Smooth muscle cell (in vitro differentiated cells): Measurements from ENCODE around the gene OCA2. TPM values are rescaled to one million over a fixed set of nuclear protein-coding genes. Genes with fewer than 3 reads are reported as not detected.

ENCODE experiments used
- DNase-seq: peaks from one replicate; lab custom pipeline; 2025; ENCODE audit not compliant: unreplicated experiment; lab: John Stamatoyannopoulos, UW
- H2AFZ ChIP-seq: fragments of 200-600 bp; sonication (generic); 2 replicates; pipeline ENCODE4 v1.6.0; 2016; ENCODE audit warnings: antibody characterized with exemption, low read depth, mild to moderate bottlenecking
- H3F3A ChIP-seq: fragments of 200-600 bp; sonication (generic); 2 replicates; pipeline ENCODE4 v1.6.0; 2017; ENCODE audit warnings: antibody characterized with exemption, low read depth
- H3K27ac ChIP-seq: fragments of 200-600 bp; sonication (generic); 2 replicates; pipeline ENCODE4 v1.5.1; 2016; ENCODE audit warnings: low read depth, mild to moderate bottlenecking
- H3K27me3 ChIP-seq: fragments of 200-600 bp; sonication (generic); 2 replicates; pipeline ENCODE4 v1.6.1; 2016; ENCODE audit warnings: low read depth, mild to moderate bottlenecking
- H3K36me3 ChIP-seq: fragments of 200-600 bp; sonication (generic); 2 replicates; pipeline ENCODE4 v1.5.1; 2016; ENCODE audit warnings: low read depth
- H3K4me1 ChIP-seq: fragments of 200-600 bp; sonication (generic); 2 replicates; pipeline ENCODE4 v1.5.1; 2016; ENCODE audit warnings: low read depth
- H3K4me2 ChIP-seq: fragments of 200-600 bp; sonication (generic); 2 replicates; pipeline ENCODE4 v1.6.0; 2016; ENCODE audit warnings: mild to moderate bottlenecking
- H3K4me3 ChIP-seq: fragments of 200-600 bp; sonication (generic); 2 replicates; pipeline ENCODE4 v1.5.1; 2016; ENCODE audit warnings: mild to moderate bottlenecking
- H3K79me2 ChIP-seq: fragments of 200-600 bp; sonication (generic); 2 replicates; pipeline ENCODE4 v1.6.0; 2016; ENCODE audit warnings: low read depth, mild to moderate bottlenecking
- H3K9ac ChIP-seq: fragments of 200-600 bp; sonication (generic); 2 replicates; pipeline ENCODE4 v1.6.0; 2016; ENCODE audit warnings: low read depth
- H3K9me3 ChIP-seq: fragments of 200-600 bp; sonication (generic); replicated peaks from 2 replicates; pipeline ENCODE4 v1.5.1; 2016; ENCODE audit warnings: low read depth
- H4K20me1 ChIP-seq: fragments of 200-600 bp; sonication (generic); 2 replicates; pipeline ENCODE4 v1.6.0; 2016; ENCODE audit warnings: low read depth
- CTCF ChIP-seq: fragments of 200-600 bp; sonication (generic); IDR thresholded peaks from 2 replicates; pipeline ENCODE4 v1.5.1; 2017; ENCODE audit warnings: borderline replicate concordance, mild to moderate bottlenecking, antibody characterized with exemption; ENCODE audit not compliant: insufficient read depth, poor library complexity, severe bottlenecking
- WGBS: methylation state at CpG from one replicate; pipeline ENCODE4 v1.1.7; 2016; ENCODE audit warnings: low lambda C conversion rate; 5-methylcytosine and 5-hydroxymethylcytosine counted together
- polyA plus RNA-seq: library from polyadenylated mRNA; unstranded; fragments of >200 nt; fragmentation: Nextera tagmentation; extraction: Ambion mirVana; gene quantifications from 2 replicates; pipeline ENCODE4 v1.2.1, GENCODE V29; 2016
- total RNA-seq: library from RNA; depleted of rRNA; stranded (reverse); fragments of >200 nt; gene quantifications from 2 replicates; pipeline ENCODE4 v1.2.3, GENCODE V29; 2014

The OCA2 gene
- total and polyA plus RNA-seq, 2 experiments from 2014 or later, result 0.16 TPM; not detected in 1

GRCh38 chr15:27872355-27872754, 226.8 kb downstream of the OCA2 start:
- Histone ChIP-seq H3K4me3 (no peak overlapping the region), H3K9me3 (no peaks in the 10 kb centered on the region), H2AFZ (no peak overlapping the region), H3K79me2 (no peaks in the 10 kb centered on the region), H3K4me1 (no peaks in the 10 kb centered on the region), H4K20me1 (no peaks in the 10 kb centered on the region), H3K27ac (no peak overlapping the region), H3K27me3 (no peaks in the 10 kb centered on the region), H3F3A (no peaks in the 10 kb centered on the region), H3K4me2 (no peak overlapping the region), H3K36me3 (no peaks in the 10 kb centered on the region), H3K9ac (no peak overlapping the region)
- no peak for TF ChIP-seq CTCF
- no peak for DNase-seq
- 93% methylated on average over 9 of the region's 9 CpGs for WGBS

- 87% methylated on average over 5 of the region's 5 CpGs for WGBS
- no peaks in the 10 kb centered on the region for H3F3A ChIP-seq
- no peaks in the 10 kb centered on the region for H3K79me2 ChIP-seq
- TF ChIP-seq CTCF, result no peak
- no peak overlapping the region for H2AFZ ChIP-seq
- no peaks in the 10 kb centered on the region for H3K9me3 ChIP-seq
- no peak overlapping the region for H3K4me2 ChIP-seq
- no peaks in the 10 kb centered on the region for H3K36me3 ChIP-seq
- no peak overlapping the region for H3K9ac ChIP-seq
- no peaks in the 10 kb centered on the region for H3K27me3 ChIP-seq
- no peak for DNase-seq
- H3K4me1 ChIP-seq, result no peaks in the 10 kb centered on the region
- H3K4me3 ChIP-seq, result no peak overlapping the region
- H4K20me1 ChIP-seq, result no peaks in the 10 kb centered on the region
- no peak overlapping the region for H3K27ac ChIP-seq
Measured at GRCh38 chr15:27871902-27872260, 227.2 kb downstream of the OCA2 start.

GRCh38 chr15:27871078-27871901, 227.8 kb downstream of the OCA2 start:
- Histone ChIP-seq H3K36me3 (no peaks in the 10 kb centered on the region), H3K9me3 (no peaks in the 10 kb centered on the region), H3K9ac (no peak overlapping the region), H3K4me1 (no peaks in the 10 kb centered on the region), H3K27me3 (no peaks in the 10 kb centered on the region), H3K79me2 (no peaks in the 10 kb centered on the region), H2AFZ (no peak overlapping the region), H3K27ac (no peak overlapping the region), H4K20me1 (no peaks in the 10 kb centered on the region), H3K4me2 (no peak overlapping the region), H3K4me3 (no peak overlapping the region), H3F3A (no peaks in the 10 kb centered on the region)
- TF ChIP-seq CTCF, result no peak
- WGBS, result 86% methylated on average over 16 of the region's 16 CpGs
- DNase-seq, result no peak

- no peaks in the 10 kb centered on the region for H3K4me1 ChIP-seq
- H3K9ac ChIP-seq, result no peak overlapping the region
- no peak overlapping the region for H3K27ac ChIP-seq
- WGBS, result 97% methylated on average over 6 of the region's 6 CpGs
- H3F3A ChIP-seq, result no peaks in the 10 kb centered on the region
- DNase-seq, result no peak
- TF ChIP-seq CTCF, result no peak
- H4K20me1 ChIP-seq, result no peaks in the 10 kb centered on the region
- no peaks in the 10 kb centered on the region for H3K79me2 ChIP-seq
- H3K4me3 ChIP-seq, result no peak overlapping the region
- no peaks in the 10 kb centered on the region for H3K27me3 ChIP-seq
- no peaks in the 10 kb centered on the region for H3K9me3 ChIP-seq
- H3K4me2 ChIP-seq, result no peak overlapping the region
- H3K36me3 ChIP-seq, result no peaks in the 10 kb centered on the region
- H2AFZ ChIP-seq, result no peak overlapping the region
Measured at GRCh38 chr15:27870320-27870719, 228.8 kb downstream of the OCA2 start.
